RWPE2 (cell line): ENCODE results near the gene TMEM135.

Experiments
- ATAC-seq: fragments of 200-7000 bp; cut with Tn5 transposase; 3 replicates; pipeline ENCODE4 v1.9.1; 2021; ENCODE audit warnings: low read depth
- DNase-seq: peaks from one replicate; pipeline ENCODE4 v3.0.0-alpha.2; 2020; ENCODE audit warnings: low spot score
- H3K27ac ChIP-seq: fragments of 450-650 bp; 2 replicates; pipeline ENCODE4 v1.5.1; 2017; ENCODE audit warnings: mild to moderate bottlenecking; ENCODE audit not compliant: poor library complexity, severe bottlenecking
- H3K27me3 ChIP-seq: fragments of 250-450 bp; sonication (Bioruptor Pico); 2 replicates; pipeline ENCODE4 v1.5.1; 2021; ENCODE audit warnings: mild to moderate bottlenecking, moderate library complexity; ENCODE audit not compliant: insufficient read depth, poor library complexity, severe bottlenecking
- H3K36me3 ChIP-seq: fragments of 250-450 bp; sonication (Bioruptor Pico); 2 replicates; pipeline ENCODE4 v1.5.1; 2020; ENCODE audit warnings: low read depth, mild to moderate bottlenecking, moderate library complexity
- H3K4me1 ChIP-seq: fragments of 250-450 bp; sonication (Bioruptor Pico); 2 replicates; pipeline ENCODE4 v1.5.1; 2021; ENCODE audit warnings: mild to moderate bottlenecking, moderate library complexity; ENCODE audit not compliant: insufficient read depth, poor library complexity, severe bottlenecking
- H3K4me3 ChIP-seq: fragments of 250-450 bp; sonication (Bioruptor Pico); 2 replicates; pipeline ENCODE4 v1.5.1; 2021; ENCODE audit warnings: mild to moderate bottlenecking, moderate library complexity; ENCODE audit not compliant: severe bottlenecking
- H3K9me3 ChIP-seq: fragments of 250-450 bp; sonication (Bioruptor Pico); 2 replicates; pipeline ENCODE4 v1.5.1; 2021; ENCODE audit warnings: mild to moderate bottlenecking, moderate library complexity; ENCODE audit not compliant: severe bottlenecking
- TF ChIP-seq, protein P1 (sequence below): fragments of 450-650 bp; IDR thresholded peaks from one replicate; pipeline ENCODE4 v1.5.1; 2017; ENCODE audit warnings: mild to moderate bottlenecking, moderate library complexity; ENCODE audit not compliant: poor library complexity, severe bottlenecking

Gene TMEM135

DNA sequence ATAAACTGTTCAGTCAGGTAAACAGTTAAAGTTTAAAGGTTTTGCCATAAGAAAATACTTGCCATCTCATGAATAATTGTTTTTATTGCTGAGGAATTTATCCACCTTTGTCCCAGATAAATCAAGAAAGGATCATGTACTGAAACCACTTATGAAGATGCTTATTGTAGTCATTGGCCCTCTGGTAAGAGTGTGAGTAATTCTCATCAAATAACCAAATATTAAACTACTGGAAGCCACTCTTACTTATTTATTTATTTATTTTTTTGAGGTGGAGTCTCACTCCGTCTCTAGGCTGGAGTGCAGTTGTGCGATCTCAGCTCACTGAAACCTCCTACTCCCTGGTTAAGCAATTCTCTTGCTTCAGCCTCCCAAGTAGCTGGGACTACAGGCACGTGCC, 35.1 kb downstream of the TMEM135 start:
- DNase-seq = no peak
- H3K27me3 ChIP-seq = no peaks in the 10 kb centered on the region
- no peak for ATAC-seq
- H3K27ac ChIP-seq = no peak overlapping the region
- no peak overlapping the region for H3K4me3 ChIP-seq
- no peaks in the 10 kb centered on the region for H3K4me1 ChIP-seq
- TF ChIP-seq, protein P1, sequence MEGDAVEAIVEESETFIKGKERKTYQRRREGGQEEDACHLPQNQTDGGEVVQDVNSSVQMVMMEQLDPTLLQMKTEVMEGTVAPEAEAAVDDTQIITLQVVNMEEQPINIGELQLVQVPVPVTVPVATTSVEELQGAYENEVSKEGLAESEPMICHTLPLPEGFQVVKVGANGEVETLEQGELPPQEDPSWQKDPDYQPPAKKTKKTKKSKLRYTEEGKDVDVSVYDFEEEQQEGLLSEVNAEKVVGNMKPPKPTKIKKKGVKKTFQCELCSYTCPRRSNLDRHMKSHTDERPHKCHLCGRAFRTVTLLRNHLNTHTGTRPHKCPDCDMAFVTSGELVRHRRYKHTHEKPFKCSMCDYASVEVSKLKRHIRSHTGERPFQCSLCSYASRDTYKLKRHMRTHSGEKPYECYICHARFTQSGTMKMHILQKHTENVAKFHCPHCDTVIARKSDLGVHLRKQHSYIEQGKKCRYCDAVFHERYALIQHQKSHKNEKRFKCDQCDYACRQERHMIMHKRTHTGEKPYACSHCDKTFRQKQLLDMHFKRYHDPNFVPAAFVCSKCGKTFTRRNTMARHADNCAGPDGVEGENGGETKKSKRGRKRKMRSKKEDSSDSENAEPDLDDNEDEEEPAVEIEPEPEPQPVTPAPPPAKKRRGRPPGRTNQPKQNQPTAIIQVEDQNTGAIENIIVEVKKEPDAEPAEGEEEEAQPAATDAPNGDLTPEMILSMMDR = no peak
- peaks cover 23% of the 10 kb centered on the region for H3K36me3 ChIP-seq
- H3K9me3 ChIP-seq = no peaks in the 10 kb centered on the region

DNA sequence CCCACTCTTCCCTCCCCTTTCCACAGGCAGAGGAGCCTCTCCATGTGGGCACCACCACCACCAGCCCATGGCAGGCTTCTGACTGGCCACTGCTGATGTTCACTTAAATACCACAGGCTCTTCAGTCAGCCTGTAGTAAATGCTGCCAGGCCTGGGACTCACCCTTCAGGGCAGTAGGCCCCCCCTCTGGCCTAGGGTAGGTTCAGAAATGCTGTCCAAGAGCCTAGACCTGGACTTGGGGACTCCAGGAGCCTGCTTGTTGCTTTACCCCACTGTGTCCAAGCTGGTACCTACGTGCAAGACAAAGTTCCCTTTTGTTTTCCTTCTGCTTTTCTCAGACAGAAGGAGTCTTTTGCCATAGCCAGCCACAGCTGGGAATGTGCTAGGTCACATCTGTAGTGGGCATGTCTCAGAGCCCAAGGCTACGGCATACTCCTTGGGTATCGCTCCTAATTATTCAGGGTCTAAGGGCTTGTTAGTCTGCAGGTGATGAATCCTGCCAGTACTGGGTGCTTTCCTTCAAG, 38.6 kb downstream of the TMEM135 start:
- no peak overlapping the region for H3K27ac ChIP-seq
- ATAC-seq (no peak), DNase-seq (no peak)
- H3K4me1 ChIP-seq = no peaks in the 10 kb centered on the region
- TF ChIP-seq, protein P1 = no peak
- peaks cover 17% of the 10 kb centered on the region for H3K36me3 ChIP-seq
- H3K4me3 ChIP-seq = no peak overlapping the region
- no peaks in the 10 kb centered on the region for H3K9me3 ChIP-seq
- H3K27me3 ChIP-seq = no peaks in the 10 kb centered on the region

DNA sequence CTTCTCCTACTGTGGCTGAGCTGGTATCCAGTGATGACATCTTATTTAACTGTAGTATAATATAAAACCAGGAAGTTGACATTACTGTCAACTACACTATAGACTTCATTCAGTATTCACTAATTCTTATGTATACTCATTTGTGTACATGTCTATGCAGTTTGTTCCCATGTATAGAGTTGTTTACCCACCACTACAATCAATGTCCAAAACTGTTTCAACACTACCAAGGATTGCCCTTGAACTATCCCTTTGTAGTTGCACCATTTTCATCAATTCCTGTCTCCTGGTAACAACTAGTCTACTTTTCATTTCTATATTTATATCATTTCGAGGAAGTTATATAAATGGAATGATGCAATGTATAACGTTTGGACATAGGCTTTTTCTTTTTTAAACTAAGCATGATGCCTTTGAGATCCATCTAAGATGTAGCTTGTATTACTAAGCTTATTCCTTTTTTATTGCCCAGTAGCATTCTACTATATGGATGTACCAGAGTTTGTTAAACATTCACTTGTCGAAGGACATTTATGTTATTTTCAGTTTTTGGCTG, 39.2 kb downstream of the TMEM135 start:
- DNase-seq = no peak
- H3K27me3 ChIP-seq = no peaks in the 10 kb centered on the region
- ATAC-seq = no peak
- H3K36me3 ChIP-seq = peaks cover 17% of the 10 kb centered on the region
- H3K27ac ChIP-seq = no peak overlapping the region
- no peak overlapping the region for H3K4me3 ChIP-seq
- no peaks in the 10 kb centered on the region for H3K4me1 ChIP-seq
- TF ChIP-seq, protein P1 = no peak
- no peaks in the 10 kb centered on the region for H3K9me3 ChIP-seq

DNA sequence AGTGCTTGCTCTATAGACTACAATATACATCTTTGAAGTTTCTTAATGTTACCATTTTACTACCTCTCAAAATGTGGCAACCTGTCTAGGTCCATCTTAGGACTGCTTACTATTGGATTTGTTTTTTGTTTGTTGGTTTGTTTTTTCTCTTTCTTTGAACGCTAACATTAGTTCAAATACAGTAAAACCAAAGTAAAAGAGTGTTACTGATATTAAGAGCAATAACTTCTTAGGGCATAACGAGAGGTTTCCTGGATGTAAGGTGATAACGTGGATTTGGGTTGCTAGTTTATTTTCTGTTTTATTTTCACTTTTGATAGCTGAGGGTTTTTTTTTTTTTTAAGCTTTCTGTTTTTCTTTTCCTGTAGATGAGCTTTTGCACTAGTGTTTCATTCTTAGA, 43.6 kb downstream of the TMEM135 start:
- no peak overlapping the region for H3K27ac ChIP-seq
- H3K9me3 ChIP-seq = no peaks in the 10 kb centered on the region
- ATAC-seq (no peak), DNase-seq (no peak)
- H3K4me3 ChIP-seq = no peak overlapping the region
- TF ChIP-seq, protein P1 = no peak
- H3K36me3 ChIP-seq = peaks cover 8% of the 10 kb centered on the region; the same call in 1 of the 2 replicates
- H3K27me3 ChIP-seq = no peaks in the 10 kb centered on the region
- no peaks in the 10 kb centered on the region for H3K4me1 ChIP-seq

DNA sequence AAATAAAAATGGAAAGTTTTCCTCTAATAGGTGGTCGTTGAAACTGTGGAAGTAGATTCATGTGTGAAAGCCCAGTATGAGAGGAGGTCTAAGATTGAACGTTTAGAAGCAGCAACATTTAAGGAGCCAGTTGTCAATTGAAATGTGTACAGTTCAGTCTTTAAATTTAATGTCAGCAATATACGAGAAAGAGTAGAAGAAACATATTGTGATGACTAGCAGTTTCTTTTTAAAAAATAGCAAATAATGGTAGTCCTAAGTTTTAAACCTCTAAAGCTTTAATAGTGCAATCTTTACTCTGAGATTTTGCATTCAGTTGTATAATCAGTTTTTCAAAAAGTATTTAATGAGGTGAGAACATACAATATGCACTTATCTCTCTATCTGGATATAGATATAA, 44.9 kb downstream of the TMEM135 start:
- TF ChIP-seq, protein P1 = no peak
- Histone ChIP-seq H3K36me3 (peaks cover 2% of the 10 kb centered on the region; the same call in 1 of the 2 replicates), H3K4me1 (no peaks in the 10 kb centered on the region), H3K27ac (no peak overlapping the region), H3K27me3 (no peaks in the 10 kb centered on the region), H3K4me3 (no peak overlapping the region), H3K9me3 (no peaks in the 10 kb centered on the region)
- no peak for DNase-seq
- ATAC-seq = no peak
